Measurements from ENCODE around the gene YPEL2. TPM values are rescaled to one million over a fixed set of nuclear protein-coding genes. Genes with fewer than 3 reads are reported as not detected.

YPEL2 gene, protein sequence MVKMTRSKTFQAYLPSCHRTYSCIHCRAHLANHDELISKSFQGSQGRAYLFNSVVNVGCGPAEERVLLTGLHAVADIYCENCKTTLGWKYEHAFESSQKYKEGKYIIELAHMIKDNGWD
- total RNA-seq, result 10 to 100 TPM; 55.2 to 65.4 (median 56.1) TPM

DNA sequence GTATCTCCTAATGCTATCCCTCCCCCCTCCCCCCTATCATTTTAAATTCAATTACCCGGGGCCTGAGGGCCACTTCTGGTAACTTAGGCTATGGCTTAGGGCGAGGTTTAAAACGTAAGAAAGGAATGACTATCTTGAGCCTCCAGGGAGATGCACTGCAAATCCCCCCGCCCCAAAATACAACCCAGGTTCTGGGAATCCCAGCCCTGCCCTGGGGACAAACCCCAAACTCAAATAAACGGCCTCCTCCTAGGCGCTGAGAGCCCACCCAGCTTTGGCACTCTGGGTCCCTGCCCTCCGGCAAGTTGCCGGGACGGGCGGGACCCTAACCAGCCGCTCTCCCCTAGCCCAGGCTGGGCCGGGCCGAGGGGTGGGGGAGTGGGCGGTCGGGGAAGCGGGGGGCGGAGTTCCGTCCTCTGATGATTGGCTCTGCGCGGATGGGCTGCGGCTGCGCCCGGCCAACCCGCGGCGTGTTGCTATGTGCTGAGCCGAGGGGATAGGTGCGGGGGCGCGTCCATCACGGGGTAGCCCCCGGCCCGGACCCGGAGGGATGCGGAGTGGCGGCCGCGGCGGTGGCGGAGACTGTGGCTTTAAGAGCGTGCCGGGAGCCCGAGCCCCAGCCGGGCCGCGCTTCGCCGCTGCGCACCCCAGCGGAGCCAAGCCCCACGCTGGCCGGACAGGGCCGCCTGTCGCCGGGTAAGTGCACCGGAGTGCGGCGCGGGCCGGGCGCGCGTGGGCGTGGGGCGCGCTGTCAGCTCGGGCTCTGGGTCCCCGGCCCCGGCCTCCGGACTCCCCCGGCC lies at the start of gene YPEL2:
TSS of gene YPEL2 (plus strand) at position 527 of the 800 bp plus-strand sequence. CDS start 21,755 bp downstream, outside the sequence.
- TF ChIP-seq, protein P1, sequence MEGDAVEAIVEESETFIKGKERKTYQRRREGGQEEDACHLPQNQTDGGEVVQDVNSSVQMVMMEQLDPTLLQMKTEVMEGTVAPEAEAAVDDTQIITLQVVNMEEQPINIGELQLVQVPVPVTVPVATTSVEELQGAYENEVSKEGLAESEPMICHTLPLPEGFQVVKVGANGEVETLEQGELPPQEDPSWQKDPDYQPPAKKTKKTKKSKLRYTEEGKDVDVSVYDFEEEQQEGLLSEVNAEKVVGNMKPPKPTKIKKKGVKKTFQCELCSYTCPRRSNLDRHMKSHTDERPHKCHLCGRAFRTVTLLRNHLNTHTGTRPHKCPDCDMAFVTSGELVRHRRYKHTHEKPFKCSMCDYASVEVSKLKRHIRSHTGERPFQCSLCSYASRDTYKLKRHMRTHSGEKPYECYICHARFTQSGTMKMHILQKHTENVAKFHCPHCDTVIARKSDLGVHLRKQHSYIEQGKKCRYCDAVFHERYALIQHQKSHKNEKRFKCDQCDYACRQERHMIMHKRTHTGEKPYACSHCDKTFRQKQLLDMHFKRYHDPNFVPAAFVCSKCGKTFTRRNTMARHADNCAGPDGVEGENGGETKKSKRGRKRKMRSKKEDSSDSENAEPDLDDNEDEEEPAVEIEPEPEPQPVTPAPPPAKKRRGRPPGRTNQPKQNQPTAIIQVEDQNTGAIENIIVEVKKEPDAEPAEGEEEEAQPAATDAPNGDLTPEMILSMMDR (IDR thresholded peaks at IDR 0.05; ENCODE audit: low read depth), result no peak

DNA sequence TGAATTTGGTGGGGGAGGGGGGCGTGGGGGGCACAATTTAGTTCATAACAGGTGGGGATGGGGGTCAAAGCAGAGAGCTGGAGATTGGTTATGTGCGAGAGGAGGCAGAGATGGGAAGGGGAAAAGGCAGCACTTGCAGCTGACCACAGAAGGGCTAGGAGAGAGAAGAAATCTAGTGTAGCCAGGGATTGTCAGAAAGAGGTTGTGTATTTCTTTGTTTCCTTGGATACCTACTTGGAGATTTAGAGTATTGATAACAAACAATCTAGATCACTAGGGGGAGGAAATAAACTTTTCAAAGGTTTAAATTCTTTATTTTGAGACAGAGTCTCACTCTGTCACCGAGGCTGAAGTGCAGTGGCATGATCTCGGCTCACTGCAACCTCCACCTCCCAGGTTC lies 47.1 kb upstream of the YPEL2 start:
- TF ChIP-seq, protein P1 (IDR thresholded peaks at IDR 0.05; ENCODE audit: low read depth), result no peak

DNA sequence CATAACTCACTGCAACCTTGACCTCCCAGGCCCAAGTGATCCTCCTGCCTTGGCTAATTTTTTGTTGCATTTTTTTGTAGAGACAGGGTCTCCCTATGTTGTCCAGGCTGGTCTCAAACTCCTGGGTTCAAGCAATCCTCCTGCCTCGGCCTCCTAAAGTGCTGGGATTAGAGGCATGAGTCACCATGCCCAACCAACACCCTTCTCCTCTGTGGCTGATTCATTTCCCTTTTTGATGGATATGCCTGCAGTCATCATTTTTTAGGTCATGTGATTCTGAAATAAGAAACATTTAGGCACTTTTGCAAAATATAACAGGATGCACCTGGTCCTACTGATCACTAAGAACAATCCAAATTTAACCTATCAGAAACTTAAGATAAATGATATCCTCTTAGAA lies 44.0 kb upstream of the YPEL2 start:
- TF ChIP-seq, protein P1 (IDR thresholded peaks at IDR 0.05; ENCODE audit: low read depth), result no peak

DNA sequence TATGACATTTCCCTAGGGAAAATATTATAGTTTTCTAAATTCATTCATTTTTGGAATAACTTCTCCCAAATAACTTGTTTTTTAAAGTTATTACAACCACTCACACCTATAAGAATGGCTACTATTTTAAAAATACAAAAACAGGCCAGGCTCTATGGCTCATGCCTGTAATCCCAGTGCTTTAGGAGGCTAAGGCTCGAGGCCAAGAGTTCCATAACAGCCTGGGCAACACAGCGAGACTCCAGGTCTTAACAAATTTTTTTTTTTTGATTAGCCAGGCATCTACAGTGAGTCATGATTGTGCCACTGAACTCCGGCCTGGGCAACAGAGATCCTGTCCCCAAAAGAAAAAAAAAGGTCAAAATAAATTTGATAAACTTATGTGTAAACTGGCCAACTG lies 43.6 kb upstream of the YPEL2 start:
- TF ChIP-seq, protein P1 (IDR thresholded peaks at IDR 0.05; ENCODE audit: low read depth), result no peak

DNA sequence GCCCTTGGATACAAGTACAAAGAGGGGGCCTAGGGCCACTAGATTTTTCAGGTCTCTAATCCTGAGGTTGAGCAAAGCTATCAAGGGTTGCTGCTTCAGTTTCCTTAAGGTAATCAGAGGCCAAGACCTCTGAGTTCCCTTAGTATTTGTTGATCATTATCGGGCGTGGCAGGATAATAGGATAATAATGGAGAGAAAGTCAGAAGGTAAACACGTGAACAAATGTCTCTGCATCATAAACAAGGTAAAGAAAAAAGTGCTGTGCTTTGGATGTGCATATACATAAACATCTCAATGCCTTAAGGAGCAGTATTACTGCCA lies 41.5 kb upstream of the YPEL2 start:
- TF ChIP-seq, protein P1 (IDR thresholded peaks at IDR 0.05; ENCODE audit: low read depth), result no peak

DNA sequence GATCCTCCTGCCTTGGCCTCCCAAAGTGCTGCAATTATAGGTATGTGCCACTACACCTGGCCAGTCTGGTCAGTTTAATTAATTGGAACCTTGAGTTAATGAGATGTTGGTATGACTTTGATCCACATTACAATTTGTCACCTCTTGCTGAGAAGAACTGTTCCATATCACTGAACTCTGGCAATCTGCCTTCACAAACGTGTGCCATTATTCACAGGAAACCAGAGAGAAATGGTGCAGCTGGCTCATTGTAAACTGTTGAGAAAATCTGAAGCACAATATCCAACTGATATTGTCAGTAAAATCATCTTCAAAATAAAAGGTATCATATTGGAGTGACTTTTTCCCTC lies 39.3 kb upstream of the YPEL2 start:
- TF ChIP-seq, protein P1 (IDR thresholded peaks at IDR 0.05; ENCODE audit: low read depth), result no peak

DNA sequence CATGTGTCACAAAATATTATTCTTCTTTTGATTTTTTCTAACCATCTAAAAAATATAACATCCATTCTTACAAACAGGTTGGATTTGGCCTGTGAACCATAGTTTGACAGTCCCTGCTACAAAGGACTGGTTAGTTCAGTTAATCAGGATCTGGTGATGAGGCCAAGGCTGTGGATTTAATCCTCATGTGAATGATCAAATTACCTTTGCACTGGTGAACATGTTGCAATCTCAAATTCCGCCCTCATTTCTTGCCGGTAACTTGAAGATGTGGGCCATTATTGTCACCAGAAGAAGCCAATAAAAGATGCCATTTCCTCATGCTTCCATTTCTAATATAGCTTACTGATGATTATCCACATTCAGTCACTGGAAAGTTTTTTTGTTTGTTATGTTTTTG lies 35.3 kb upstream of the YPEL2 start:
- TF ChIP-seq, protein P1 (IDR thresholded peaks at IDR 0.05; ENCODE audit: low read depth), result no peak
